GM19452 (cell line): ENCODE data around the gene APBB1IP.
A peak's percentile ranks its signal among the peaks of the same experiment; 100 is the strongest.
"Not testable (repeated sequence)": the region's sequence is repeated elsewhere in the genome, so short reads cannot be mapped to it uniquely, and the experiment has no call there.

ENCODE experiments used
- ATAC-seq: cut with Tn5 transposase; IDR thresholded peaks from one replicate; pipeline ENCODE4 v1.9.1; 2021; ENCODE audit not compliant: unreplicated experiment

The APBB1IP gene

DNA sequence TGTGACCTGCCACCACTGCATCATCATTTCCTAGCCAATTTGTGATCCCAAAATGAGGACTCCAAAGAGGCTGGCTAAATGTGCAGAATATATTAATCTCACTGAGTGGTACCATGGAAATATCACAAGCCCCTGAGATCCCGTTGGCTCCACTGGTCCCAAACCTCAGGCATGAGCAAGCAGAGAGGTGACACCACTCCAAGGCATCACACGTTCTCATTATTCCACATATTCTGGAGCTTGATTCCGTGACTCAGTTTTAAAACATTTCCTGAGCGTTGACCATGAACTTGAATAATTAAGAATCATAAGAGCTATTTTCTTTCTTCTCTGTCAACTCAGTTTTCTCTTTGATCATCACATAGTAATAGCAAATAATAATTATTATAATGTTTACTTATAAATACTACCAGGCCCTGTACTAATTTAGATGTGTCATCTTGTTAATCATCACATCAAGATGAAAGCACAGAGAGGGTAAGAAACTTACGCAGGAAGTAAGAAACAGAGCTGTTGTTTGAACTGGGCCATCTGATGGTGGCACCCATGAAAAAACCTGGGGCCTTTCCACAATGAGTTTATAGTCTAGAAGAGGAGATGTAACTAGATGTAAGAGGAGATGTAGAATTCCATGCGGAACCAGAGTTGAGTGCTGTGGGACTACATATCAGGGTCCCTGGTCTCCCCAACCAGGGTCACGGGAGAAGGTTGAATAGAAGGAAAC, 3.5 kb downstream of the APBB1IP start:
- ATAC-seq: no peak

DNA sequence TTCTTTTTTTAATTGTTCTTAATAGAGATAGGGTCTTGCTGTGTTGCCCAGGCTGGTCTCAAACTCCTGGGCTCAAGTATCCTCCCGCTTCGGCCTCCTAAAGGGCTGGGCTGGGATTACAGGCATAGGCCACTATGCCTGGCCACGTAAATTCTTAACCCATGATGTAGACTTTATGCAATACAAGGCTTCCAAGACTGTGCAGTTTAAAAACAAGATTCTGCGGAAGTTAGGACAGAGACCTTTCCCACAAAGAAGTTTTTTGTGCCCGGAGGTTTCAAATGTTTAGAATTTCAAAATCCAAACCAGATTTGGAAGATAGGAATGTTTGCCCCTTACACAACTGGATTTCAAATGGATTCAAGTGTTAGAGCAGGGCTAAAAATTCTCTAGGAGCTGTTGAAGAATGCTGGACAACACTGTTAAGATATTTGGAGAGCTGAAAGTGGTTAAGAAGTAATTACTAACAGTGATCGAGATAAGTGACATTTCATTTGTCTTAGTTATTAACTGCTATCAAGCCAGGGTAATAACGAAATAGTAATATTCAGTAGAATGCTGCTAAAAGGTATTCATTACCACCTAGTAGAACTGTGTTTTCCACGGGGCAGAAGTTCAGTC, 7.4 kb downstream of the APBB1IP start:
- ATAC-seq: no peak

DNA sequence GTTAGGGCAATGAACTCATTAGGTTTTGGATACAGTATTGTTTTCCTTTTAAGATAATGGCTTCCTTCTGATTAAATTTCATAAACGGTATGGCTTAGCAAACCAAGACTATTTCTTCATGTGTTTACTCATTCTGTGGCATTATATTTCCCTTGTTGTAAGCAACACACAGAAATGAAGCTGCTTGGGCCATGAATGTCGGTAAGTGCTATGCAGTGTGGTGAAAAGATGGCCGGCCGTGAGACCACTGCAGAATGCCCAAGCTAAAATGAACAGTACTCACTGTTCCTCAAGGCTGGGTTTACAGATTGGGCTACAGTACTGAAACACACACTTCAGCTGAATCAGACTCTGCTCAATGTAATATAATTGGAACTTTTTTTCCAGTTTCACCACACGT, 8.1 kb downstream of the APBB1IP start:
- no peak for ATAC-seq

DNA sequence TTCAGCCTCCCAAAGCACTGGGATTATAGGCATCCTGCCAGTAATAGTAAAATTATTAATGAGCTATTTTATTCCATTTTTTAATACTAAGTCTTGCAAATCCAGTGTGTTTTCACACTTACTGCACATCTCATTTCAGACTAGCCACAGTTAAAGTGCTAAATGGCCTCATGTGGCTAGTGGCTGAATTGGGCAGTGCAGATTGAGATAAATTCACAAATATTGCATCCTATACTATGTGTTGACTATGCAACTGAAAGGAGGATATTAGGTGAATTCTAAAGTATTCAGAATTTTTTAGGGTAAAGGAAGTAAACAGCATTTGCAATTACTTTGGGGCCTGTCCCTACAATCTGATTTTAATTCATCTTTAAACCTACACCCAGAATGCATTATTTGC, 10.2 kb downstream of the APBB1IP start:
- ATAC-seq: peak; percentile 45

DNA sequence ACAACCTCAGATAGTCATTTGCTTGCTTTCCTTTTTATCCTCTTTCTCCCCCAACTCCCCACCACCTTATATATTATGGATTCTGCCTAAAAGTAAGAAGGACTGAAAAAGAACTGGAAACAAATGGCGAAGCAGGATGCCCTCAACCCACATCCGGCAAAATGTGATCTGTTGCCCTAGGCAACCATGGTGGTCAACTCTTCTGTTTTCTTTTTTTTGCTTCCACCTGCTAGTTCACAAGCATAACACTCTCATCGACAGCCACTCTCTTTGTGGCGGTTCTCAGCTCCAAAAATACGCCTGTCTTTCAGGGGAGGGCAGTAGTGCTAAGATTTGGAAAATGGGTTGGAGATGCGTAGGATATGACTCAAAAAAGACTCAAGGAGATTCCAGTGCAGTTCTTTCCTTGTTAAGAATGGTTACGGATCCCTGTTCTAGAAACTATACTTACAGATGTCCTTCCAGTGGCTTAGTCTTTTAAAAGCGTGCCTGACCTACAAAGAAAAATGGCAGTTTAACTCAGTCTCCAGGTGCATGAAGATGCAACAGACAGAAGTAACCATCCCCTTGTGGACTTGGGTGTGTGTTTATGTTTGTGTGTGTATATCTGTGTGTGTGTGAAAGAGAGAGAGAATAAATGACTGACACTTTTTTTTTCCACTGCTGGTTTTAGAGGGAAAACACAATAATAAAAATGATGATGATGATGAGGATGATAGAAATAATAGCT, 10.7 kb downstream of the APBB1IP start:
- ATAC-seq: peak; percentile 91

DNA sequence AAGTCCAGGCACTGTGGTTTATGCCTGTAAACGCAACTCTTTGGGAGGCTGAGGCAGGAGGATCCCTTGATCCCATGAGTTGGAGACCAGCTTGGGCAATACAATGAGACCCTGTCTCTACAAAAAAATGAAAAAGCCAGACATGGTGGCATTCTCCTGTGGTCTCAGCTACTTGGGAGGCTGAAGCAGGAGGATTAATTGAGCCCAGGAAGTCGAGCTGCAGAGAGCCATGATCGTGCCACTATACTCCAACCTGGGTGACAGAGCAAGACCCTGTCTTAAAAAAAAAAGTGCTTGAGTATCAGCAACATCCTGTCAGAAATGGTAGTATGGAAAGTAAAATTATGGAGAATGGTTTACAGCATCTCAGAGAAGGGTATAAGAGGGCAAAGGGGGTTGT, 11.6 kb downstream of the APBB1IP start:
- ATAC-seq: no peak

DNA sequence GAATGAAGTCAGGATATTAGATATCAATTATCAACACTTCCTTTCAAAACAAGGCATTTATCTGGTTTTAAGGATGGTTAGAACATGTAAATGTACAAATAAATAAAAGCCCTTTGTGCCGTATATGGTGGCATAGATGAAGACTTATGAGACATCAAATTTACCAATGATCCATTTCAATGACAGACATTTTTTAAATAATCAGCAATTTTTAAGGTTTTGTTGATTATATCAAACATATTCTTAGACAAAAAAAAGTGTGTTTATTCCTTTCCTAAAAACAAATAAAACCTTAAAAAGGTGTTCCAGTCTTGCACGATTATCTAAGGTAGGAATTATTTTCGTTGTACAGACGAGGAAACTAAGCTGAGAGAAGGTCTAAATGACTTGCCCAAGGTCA, 13.8 kb downstream of the APBB1IP start:
- no peak for ATAC-seq

DNA sequence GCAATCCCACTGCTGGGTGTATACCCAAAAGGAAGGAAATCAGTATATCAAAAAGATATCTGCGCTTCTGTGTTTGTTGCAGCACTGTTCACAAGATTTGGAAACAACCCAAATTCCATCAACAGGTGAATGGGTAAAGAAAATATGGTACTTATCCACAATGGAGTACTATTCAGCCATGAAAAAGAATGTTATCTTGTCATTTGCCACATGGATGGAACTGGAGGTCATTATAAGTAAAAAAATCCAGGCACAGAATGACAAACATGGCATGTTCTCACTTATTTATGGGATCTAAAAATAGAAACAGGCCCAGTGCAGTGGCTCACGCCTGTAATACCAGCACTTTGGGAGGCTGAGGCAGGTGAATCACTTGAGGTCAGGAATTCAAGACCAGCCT, 15.7 kb downstream of the APBB1IP start:
- no peak for ATAC-seq

DNA sequence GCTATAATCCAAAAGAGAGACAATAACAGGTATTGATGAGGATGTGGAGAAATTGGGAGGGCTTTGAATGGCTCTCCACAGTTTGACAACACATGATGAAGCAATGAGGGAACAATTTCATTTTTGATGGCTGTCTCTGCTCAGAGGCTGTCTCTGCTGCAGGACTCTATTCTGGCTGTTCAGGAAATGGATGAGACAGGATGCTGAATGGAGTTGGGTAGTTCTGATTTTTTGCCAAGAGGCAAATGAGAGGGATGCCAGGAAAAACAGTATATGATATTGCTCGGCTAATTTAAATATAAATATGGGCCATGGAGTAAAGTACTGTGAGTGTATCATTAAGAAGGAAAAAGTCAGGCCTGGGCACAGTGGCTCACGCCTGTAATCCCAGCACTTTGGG, 16.8 kb downstream of the APBB1IP start:
- no peak for ATAC-seq

DNA sequence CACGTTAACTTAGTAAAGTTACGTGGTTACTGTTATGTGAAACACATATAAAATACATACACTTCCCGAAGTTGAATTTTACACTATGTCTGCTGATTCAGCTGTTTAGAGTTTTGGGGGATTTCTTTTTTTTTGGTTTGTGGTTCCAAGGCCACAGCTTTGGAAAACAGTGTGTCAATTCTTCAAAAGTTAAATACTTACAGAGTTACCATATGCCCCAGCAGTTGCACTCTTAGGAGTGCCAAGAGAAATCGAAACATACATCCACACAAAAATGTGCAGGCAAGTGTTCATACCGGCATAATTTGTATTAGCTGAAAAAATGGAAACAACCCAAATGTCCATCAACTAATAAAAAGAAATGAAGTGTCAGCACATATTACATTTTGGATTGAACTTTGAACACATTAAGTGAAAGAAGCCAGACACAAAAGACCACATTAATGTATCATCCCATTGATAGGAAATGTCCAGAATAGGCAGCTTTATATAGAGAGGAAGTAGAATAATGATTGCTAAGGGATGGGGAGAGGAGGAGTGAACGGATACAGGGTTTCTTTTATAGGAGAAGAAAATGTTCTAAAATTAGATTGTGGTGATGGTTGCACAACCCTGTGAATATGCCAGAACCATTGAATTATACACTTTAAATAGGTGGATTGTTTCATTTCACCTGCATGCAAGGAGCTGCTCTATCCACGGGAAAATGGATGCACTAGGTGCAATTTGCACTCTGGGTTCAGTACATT, 17.6 kb downstream of the APBB1IP start:
- ATAC-seq: no peak

DNA sequence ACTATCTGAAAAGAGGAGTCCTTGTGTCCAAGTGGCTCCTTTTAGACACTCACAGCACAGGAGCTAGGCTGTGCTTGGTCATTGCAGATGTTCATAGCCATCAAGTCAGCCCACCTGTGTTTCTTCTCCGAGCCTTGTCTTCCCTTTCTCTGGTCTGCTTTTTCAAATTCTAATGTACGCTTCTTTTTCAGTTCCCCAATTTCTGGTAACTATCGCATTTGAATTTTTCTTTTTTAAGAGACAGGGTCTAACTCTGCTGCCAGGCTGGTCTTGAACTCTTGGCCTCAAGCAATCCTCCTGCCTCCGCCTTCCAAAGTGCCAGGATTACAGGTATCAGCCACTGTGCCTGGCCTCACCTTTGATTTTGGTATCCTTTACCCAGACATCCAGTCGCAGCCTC, 18.9 kb downstream of the APBB1IP start:
- peak; percentile 95 for ATAC-seq

DNA sequence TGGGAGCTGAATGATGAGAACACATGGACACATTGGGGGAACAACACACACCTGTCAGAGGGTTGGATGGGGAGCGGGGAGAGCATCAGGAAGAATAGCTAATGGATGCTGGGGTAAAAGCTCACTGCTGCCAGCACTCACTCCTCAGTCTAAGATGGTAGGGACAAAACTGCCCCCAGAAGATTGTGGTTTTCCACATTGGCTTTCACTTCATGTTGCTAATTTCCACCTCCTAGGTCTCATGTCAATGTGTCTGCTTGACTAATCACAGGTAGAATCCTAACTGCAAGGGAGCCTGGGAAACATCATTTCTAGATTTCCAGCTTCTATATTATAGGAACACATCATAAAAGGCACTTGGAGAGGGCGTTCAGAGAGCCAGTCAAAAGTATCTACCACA, 22.6 kb downstream of the APBB1IP start:
- ATAC-seq: no peak

DNA sequence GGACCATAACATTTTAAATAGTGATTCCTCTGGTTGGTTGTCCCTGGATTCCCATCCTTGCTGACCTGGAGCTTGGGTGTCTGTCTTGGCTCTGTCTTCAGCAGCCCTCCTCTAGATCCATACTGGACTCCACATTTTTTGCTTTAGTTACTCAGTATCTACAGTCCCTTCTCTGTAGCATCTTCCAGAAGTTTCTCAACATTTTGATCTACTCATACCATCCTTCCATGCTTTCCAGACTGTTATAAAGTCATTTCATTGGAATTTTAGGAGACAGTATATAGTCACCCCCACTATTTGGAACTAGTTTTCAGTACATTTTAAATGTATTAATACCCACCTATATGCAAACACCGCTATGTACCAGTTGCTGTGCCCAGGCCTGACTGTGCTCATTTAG, 25.8 kb downstream of the APBB1IP start:
- ATAC-seq: no peak

DNA sequence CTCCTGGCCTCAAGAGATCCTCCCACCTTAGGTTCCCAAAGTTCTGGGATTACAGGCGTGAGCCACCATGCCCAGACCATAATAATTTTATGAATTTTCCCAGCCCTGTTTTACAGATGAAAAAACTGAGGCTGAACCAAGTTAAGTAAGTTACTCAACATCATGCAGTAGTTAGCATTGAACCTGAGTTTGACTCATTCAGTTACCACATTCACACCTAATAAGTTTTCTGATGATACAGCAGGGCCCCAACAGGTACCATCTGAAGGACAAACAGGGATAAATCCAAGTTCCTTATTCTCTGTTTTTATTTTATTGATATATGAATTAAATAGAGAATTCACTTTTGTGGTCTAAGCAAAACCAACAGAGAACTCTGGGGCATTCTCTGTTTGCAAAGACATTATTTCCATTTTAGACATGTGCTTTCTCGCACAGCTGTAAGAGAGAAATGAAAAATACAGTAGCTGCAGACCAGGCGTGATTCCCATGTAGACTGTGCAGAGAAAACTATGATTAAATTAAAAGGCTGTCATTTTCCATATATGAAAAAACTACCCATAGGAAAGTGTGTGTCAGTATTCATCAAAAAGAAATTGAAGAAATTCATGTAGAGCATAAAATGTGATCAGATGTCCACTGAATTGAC, 26.6 kb downstream of the APBB1IP start:
- no peak for ATAC-seq

DNA sequence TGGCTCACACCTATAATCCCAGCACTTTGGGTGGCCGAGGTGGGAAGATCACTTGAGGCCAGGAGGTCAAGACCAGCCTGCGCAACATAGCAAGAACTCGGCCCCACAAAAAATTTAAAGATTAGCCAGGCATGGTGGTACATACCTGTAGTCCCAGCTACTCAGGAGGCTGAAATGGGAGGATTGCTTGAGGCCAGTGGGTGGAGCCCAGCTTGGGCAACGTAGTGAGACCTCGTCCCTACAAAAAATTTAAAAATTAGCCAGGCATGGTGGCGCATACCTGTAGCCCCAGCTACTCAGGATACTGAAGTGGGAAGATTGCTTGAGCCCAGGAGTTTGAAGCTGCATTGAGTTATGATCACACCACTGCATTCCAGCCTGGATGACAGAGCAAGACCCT, 28.4 kb downstream of the APBB1IP start:
- ATAC-seq: not testable (repeated sequence)

DNA sequence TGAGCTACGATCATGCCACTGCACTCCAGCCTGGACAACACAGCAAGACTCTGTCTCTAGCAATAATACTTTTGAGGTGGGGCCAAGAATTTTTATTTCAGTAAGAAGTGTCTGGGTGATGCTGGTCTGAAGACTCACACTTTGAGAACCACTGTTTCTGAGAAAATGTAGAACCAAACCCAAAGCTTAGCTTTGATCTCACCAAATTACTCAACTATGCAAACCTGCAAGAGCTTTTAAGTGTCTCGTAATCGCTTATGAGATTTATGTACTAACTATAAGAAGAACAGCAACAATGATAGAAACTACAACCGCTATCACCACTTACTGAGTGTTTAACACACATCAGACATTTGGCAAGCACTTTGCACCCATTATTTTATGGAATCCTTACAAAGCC, 29.5 kb downstream of the APBB1IP start:
- no peak for ATAC-seq

DNA sequence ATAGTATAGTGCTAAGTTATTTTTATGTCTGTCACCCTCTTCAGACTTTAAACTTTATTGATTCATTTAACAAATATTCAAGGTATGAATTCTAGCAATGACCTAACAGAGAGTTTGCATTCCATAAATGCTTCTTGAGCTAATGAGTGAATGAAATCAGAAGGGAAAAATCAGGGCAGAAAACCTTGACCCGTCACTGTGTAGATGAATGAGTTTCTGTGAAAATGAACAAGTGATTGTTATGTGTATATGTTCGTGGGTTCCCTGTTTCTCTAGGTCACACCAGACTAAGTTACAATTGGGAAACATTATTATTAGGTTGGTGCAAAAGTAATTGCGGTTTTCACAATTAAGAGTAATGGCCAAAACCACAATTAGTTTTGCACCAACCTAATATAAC, 30.1 kb downstream of the APBB1IP start:
- peak; percentile 2 for ATAC-seq

DNA sequence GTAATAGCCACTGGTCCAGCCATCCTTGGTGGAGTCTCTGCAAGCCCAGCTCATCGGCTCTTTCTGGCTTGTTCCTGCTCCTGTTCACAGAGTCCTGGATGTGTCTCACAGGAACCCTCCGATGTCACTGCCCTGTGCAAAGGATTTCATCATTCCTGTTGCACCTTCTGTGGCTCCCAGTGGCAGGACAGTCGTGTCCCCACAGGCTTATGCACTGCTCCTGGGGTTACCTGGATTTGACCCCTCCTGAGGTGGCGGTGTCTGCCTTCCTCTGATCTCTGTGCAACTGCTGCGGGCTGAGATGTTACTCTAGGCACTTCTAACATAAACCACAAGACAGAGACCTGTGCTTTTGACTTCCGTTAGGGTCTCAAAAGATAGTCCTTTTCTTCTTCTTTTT, 30.6 kb downstream of the APBB1IP start:
- peak; percentile 72 for ATAC-seq

DNA sequence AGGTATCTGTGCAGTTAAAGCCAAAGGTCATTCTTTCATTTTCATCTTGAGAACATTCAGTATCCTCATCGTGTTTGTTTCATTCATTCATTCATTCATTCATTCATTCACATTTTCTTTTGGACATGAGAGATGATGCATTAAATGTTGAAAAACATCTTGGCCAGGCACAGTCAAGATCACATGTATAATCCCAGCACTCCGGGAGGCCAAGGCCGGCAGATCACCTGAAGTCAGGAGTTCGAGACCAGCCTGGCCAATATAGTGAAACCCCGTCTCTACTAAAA, 34.3 kb downstream of the APBB1IP start:
- no peak for ATAC-seq

DNA sequence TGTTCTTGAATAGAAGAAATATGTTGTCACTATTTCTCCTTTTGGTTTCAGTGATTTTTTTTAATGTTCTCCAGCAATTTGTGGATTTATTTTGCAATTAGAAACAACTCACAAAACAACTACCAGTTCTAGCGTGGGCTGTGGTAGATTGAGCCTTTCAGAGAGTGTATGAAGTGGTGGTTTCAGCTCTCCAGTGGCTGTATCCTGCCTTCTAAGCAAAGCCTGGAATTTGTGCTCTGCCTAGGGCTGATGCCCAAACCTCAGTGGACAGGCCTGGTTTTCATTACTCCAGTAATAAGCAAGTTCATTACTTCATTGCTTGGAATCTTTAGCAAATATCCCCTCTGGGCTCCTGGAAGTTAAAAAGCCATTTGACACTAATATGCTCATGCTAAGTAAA, 35.9 kb downstream of the APBB1IP start:
- no peak for ATAC-seq

DNA sequence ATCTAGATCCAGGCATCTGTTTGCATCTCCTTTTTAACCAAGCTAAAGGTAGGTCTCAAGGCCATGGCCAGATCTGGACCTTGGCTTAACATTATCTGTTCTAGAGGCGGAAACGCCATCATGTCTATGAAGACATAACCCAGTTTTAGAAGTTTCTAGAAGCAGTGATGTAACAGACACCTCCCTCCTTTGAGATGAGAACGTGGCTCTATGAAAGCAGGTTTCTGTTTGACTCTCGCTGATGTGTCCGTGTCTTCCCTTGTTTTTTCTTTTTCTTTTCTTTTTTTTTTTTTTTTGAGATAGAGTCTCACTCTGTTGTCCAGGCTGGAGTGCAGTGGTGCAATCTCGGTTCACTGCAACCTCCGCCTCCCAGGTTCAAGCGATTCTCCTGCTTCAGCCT, 36.7 kb downstream of the APBB1IP start:
- ATAC-seq: not testable (repeated sequence)
